K562 (cell line): ENCODE measurements around the gene ACVR2B. TPM values are rescaled to one million over a fixed set of nuclear protein-coding genes. Genes with fewer than 3 reads are reported as not detected.

Experiments
- DACH1 ChIP-seq: fragments of 450-650 bp; IDR thresholded peaks from 2 replicates; pipeline ENCODE4 v1.6.1; 2018; ENCODE audit not compliant: partially characterized antibody
- ETV1 ChIP-seq: fragments of 450-650 bp; conservative IDR thresholded peaks from 2 replicates; pipeline ENCODE4 v1.6.1; 2016; ENCODE audit warnings: missing genetic modification characterization, control low read depth, low read depth, missing compliant biosample characterization
- FUS ChIP-seq: fragments of 200-400 bp; formaldehyde crosslinking; optimal IDR thresholded peaks from 2 replicates; pipeline ENCODE3; 2017; ENCODE audit warnings: low read depth, low read length
- KAT7 ChIP-seq: sonication (generic); formaldehyde crosslinking; IDR thresholded peaks from 2 replicates; pipeline ENCODE4 v1.8.0; 2022; ENCODE audit warnings: missing genetic modification reagents, mild to moderate bottlenecking, borderline replicate concordance
- MCM7 ChIP-seq, 2 experiments: fragments of 450-650 bp; IDR thresholded peaks; 2 replicates each; pipeline ENCODE4 v1.6.1; 2016 to 2018
- MITF ChIP-seq: IDR thresholded peaks from 2 replicates; pipeline ENCODE4 v1.6.1; 2014; ENCODE audit warnings: antibody characterized with exemption
- MYC ChIP-seq, 2 experiments: fragments of 250-450 bp in 1 of 2; sonication (Bioruptor Pico) in 1 of 2; IDR thresholded peaks; 2 replicates each; pipeline versions ENCODE4 v1.5.1 to v1.6.1; 2012 to 2021; ENCODE audit warnings: low read depth in 2 of 2, borderline replicate concordance in 1 of 2, improper control_type of control experiment in 1 of 2, low read length in 1 of 2, mild to moderate bottlenecking in 1 of 2, moderate library complexity in 1 of 2
- PHF8 ChIP-seq: fragments of 200-600 bp; sonication (generic); IDR thresholded peaks from 2 replicates; pipeline ENCODE4 v1.6.1; 2012; ENCODE audit warnings: mixed run types, mild to moderate bottlenecking, inconsistent platforms, low read length, moderate library complexity, borderline replicate concordance
- SP2 ChIP-seq: IDR thresholded peaks from 2 replicates; pipeline ENCODE4 v1.6.1; 2011; ENCODE audit warnings: mild to moderate bottlenecking, low read depth, low read length, moderate library complexity; ENCODE audit not compliant: poor library complexity, severe bottlenecking; ENCODE audit errors: extremely low read depth
- TAF9B ChIP-seq: fragments of 450-650 bp; IDR thresholded peaks from 2 replicates; pipeline ENCODE4 v1.6.1; 2018; ENCODE audit warnings: mild to moderate bottlenecking; ENCODE audit not compliant: partially characterized antibody
- ZKSCAN8 ChIP-seq: fragments of 200-800 bp; sonication (Bioruptor generic); IDR thresholded peaks from 2 replicates; pipeline ENCODE4 v1.6.1; 2016; ENCODE audit warnings: missing genetic modification characterization, missing compliant biosample characterization
- ZNF316 ChIP-seq: fragments of 450-650 bp; IDR thresholded peaks from 2 replicates; pipeline ENCODE4 v1.6.1; 2016
- ZNF354B ChIP-seq: fragments of 250-450 bp; sonication (Bioruptor Pico); IDR thresholded peaks from 2 replicates; pipeline ENCODE4 v1.4.0; 2020
- ZNF41 ChIP-seq: fragments of 250-450 bp; sonication (Bioruptor Pico); conservative IDR thresholded peaks from 2 replicates; pipeline ENCODE4 v1.4.0; 2020; ENCODE audit warnings: mild to moderate bottlenecking
- ZNF644 ChIP-seq: fragments of 200-800 bp; sonication (Bioruptor generic); IDR thresholded peaks from 2 replicates; pipeline ENCODE4 v1.6.1; 2016; ENCODE audit warnings: low read depth, missing genetic modification characterization, missing compliant biosample characterization
- polyA plus RNA-seq, 8 experiments: library from polyadenylated mRNA; depleted of rRNA in 4 of 8; stranded (reverse) in 5 of 8; unstranded in 3 of 8; fragments of >200 nt; fragmentation: Nextera tagmentation in 2 of 8; fragmentation: Illumina TruSeq in 1 of 8; extraction: Ambion mirVana in 2 of 8; extraction: Trizol in 1 of 8; gene quantifications; 2 replicates each; pipeline versions ENCODE4 v1.2.1 to v1.2.3, GENCODE V29; 2011 to 2014; ENCODE audit warnings: inconsistent platforms in 1 of 8, missing spikeins in 1 of 8
- total RNA-seq, 7 experiments: library from RNA; depleted of rRNA in 6 of 7; stranded (reverse); fragments of >200 nt in 6 of 7; fragmentation: Illumina TruSeq in 2 of 7; extraction: Trizol in 2 of 7; gene quantifications; 2 replicates each; pipeline versions ENCODE4 v1.2.1 to v1.2.3, GENCODE V29; 2011 to 2021; ENCODE audit warnings: low replicate concordance in 1 of 7
- TF ChIP-seq, protein P1 (sequence below): IDR thresholded peaks from 3 replicates; pipeline ENCODE4 v1.6.1; 2011; ENCODE audit warnings: borderline replicate concordance, mild to moderate bottlenecking; ENCODE audit not compliant: insufficient read length, insufficient read depth

The ACVR2B gene
- total and polyA plus RNA-seq, 9 of the 15 experiments (the other 6 are each of a cell fraction or from before 2014, with no cell fraction given), result 1.8 to 23.7 (median 7.1) TPM

DNA sequence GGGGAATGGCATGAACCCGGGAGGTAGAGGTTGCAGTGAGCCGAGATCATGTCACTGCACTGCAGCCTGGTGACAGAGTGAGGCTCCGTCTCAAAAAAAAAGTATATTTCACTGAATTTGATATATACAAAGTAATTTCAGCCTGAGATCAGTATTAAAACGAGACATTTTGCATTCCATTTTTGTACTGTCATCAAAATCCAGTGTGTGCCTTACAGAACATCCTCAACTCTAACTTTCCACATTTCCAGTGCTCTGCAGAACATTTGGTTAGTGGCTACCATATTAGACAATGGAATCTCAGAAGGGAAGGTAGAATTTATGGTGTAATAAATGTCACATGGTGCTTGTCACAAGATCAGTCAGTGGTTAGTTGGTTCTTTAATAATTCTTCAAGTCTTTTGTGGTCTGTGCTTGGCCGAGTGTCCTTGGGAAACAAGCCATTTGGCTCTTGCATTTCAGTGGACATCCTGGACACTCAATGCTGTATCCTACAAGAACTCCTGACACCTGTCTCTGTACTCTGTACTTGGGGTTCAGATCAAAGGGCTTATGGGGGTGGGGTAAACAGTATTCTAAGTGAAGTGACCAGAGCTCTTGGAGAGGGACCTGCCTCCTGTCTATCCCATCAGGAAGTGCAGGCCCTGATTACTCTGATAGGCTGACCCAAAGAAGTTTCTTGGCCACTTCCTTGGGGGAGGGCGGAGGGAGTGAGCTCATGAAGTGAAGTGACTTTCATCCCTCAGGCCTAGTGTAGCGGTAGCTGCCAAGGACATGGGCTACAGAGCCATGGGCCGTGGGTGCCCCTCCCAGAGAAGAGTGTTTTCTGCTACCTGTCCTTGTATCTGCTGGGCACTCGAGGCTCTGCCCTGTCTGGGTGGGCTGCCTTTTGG lies 3.7 kb downstream of the ACVR2B start (continued):
- TF ChIP-seq ZKSCAN8 (peak; percentile 41; the same call in 1 of the 2 replicates), KAT7 (CRISPR knock-in tag) (no peak), ZNF41 (CRISPR knock-in tag) (no peak), PHF8 (no peak), MYC (IDR thresholded peaks at IDR 0.05; ENCODE audit: low read depth, low read length) (no peak), MYC (CRISPR knock-in tag; IDR thresholded peaks at IDR 0.05; ENCODE audit: borderline replicate concordance, low read depth) (no peak), ETV1 (peak; percentile 66), TAF9B (no peak), ZNF316 (peak; percentile 83), SP2 (no peak), DACH1 (no peak), MITF (no peak), FUS (no peak), MCM7 (IDR thresholded peaks at IDR 0.05) (no peak), ZNF354B (CRISPR knock-in tag) (no peak), ZNF644 (tag) (no peak)
- TF ChIP-seq, protein P1, sequence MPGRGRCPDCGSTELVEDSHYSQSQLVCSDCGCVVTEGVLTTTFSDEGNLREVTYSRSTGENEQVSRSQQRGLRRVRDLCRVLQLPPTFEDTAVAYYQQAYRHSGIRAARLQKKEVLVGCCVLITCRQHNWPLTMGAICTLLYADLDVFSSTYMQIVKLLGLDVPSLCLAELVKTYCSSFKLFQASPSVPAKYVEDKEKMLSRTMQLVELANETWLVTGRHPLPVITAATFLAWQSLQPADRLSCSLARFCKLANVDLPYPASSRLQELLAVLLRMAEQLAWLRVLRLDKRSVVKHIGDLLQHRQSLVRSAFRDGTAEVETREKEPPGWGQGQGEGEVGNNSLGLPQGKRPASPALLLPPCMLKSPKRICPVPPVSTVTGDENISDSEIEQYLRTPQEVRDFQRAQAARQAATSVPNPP, result no peak
